Cerebellar nuclear complex (tissue), 1 donor: ENCODE results near the gene COL4A6.

Experiments used
- DNase-seq, 2 experiments: peaks; one replicate each; lab custom pipeline; 2025; lab: John Stamatoyannopoulos, UW

Gene COL4A6

DNA sequence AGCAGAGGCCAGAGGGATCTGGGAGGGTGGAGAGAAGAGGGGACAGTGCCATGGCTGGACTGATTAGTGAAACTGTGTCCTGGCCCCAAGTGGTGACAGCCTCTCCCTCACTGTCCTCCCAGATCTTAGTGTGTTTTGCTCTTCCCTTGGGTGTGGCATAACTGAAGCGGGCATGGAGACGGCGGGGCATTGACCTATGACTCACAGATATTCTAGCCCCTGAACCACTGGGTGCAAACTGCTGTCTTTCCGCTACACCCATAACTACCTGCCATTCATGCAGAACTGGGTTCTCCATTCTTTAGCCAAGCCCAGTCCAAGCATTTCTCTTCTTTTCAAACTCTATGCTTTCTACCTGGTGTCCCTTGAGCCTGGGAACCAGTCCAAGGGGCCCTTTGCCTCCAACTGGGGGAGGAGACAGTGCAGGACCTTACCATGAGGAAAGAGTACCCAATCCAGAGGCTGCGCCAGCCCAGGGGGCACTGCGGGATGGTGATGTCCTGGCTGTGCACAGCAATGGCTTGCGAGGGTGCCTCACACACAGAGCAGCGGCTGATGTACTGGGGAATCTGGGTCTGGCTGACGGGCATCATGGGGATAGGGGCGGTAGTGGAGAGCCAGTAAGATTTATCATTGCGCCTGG lies 279.1 kb downstream of the COL4A6 start:
- no peak for DNase-seq

DNA sequence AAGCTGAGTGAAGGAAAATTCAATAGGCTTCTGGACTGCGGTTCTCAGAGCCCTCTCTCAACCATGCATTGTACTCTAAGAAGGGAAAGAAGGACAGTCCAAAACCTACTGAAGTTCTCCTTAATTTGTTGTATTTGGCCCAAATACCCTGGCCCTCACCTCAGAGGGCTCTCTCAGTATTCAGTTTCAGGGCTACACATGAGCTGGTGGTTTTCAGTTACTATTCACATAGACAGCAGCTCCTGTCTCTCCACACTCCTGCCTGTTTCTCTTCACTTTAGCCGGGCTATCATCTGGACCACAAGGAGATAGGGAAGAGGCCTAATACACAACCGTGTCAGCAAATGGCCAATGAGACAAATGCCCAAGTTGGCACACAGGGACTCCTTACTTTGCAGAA lies 280.6 kb downstream of the COL4A6 start:
- DNase-seq: no peak

DNA sequence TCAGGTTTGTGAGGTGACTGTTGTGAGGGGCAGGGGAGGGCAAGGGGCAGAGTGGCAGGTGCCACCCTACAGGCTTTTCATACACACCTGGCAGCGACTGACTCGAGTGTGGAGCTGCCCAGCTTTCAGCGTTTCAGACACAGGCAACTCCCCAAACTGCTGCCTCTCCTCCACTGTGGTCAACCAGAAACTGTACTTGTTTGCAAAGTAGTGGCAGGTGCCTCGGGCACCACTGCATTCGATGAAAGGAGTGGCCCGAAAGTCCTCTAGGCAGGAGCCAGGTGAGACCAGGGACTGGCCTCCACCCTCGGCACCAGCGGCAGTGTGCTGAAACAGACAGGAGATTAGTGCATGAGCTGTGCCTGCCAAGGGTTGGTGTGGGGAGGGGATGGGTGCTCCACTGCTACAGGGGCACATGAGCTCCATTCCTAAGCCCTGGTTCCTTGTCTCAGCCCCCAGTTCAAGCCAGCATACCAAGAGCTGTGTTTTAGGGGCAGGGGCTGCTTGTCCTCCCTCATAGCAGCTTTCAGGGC lies 281.2 kb downstream of the COL4A6 start:
- no peak for DNase-seq

DNA sequence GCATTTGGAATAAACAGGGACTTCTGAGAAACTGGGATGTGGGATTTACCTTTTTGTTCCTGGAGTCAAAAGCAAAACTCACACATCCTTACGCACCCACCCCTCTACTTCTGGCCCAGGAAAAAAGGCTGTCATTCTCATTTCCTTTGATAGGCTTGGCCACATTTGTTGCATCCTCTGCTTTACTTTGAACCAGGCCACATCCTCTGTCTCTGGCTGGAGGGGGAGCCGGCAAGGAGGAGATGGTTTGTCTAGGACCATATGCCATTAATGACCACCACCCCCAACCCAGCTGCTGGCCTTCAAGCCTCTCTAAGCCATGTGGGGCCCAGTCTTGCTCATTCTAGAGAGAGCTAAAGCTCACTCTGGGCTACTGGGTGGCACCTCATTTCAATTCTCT lies 282.1 kb downstream of the COL4A6 start:
- DNase-seq: no peak

DNA sequence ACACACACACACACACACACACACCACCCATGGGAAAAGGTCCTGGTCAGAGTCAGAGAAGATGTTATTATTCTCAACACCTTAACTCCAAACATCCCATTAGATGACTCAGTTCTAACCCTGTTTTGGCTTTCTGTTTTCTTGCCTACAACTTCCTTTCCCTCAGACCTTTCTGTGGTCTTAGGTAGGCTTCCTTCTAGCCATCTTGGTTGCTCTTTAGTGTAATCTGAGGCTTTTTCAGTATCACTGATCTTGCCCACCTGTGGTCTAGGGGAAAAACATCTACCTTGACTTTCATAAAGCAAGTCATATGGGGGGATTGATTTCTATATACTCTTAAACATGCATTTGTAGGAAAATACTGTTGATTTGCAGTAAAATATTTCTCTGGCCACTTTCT lies 289.7 kb downstream of the COL4A6 start:
- no peak for DNase-seq

DNA sequence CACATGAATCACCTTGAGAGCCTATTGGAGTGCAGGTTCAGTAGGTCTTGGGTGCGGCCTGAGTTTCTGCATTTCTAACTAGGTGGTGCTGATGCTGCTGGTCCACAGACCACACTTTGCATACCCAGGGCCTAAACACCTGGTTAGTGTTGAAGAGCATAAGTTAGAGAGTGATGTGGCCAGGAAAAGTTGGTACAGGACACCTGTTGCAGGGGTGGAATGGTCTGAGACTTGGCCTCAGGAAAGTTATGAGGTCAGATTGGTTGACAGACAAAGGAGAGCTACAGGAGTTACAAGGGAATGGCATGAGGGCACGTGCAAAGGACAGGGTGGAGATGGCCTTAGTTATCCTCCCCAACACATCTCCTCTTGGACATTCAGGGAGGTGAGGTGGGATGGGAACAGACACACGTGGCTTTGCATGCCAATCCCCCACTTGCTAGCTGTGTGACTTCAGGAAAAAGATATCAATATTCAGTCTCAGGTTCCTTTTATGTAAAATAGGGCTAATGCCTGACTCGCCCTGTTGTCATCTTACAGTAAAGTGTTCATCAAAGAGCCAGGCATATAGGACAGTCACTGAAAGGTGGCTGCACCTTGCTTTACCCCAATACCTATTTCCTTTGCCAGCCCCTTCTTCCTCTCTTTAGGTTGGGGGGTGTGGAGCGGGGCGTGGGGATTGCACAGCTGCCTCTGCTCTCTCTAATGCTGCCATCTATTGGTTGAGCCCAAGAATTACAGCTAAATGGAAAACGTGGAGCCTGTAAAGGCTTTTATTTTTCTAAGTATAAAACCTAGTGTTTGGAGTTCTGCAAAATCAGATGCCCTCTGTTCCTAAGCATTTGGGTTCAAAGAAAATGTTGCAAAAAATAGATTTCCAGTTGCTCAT lies 299.2 kb downstream of the COL4A6 start:
- no peak for DNase-seq

DNA sequence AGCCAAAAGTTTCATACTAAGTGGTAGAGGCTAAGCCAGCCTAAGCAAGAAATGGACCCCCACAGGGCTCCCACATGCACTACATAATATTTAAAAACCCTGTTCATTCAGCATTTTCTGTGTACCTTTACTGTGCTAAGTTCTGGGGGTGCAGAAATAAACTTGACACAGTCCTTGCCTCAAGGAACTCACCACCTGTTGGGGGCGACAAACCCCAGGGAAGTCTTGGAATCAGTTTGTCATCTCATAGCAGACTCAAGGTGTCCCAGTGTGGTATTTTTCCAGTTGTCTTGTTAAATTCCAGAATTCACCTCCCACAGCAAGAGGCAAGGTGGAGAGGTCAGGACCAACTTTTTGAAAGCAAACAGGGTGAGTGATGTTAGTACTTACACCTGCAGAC lies 303.5 kb downstream of the COL4A6 start:
- no peak for DNase-seq

DNA sequence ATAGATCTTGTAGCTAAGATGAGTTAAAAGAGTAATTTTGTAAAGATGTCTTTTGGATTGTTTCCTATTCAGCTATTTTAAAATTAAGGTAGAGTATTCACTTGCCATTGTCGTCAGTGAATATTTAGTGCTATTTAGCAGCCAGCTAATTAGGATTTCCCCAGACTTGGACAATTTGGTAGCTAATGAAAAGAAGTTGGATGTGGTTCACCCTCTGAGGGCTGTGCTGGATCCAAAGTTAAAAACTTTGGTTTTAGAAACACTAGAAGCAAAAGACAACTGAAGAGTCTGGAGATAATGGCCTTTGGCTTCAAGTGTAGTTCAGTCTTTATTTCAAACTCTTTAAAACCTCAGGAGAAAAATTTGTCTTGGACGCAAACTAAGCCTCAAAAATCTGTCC lies 305.3 kb downstream of the COL4A6 start:
- no peak for DNase-seq

DNA sequence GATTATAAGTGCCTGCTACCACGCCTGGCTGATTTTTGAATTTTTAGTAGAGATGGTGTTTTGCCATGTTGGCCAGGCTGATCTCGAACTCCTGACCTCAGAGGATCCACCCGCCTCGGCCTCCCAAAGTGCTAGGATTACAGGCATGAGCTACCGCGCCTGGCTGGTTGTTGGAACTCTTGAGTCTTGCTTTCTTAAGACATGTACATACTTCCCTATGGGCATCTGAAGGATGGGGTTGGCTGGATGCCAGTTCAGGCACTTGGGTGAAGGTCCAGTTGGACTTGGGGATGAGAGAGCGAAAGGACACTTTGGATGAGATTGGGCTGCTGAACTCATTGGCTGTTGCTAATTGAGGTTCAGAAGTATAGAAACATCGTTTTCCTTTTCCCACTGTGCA lies 306.2 kb downstream of the COL4A6 start:
- DNase-seq: no peak

DNA sequence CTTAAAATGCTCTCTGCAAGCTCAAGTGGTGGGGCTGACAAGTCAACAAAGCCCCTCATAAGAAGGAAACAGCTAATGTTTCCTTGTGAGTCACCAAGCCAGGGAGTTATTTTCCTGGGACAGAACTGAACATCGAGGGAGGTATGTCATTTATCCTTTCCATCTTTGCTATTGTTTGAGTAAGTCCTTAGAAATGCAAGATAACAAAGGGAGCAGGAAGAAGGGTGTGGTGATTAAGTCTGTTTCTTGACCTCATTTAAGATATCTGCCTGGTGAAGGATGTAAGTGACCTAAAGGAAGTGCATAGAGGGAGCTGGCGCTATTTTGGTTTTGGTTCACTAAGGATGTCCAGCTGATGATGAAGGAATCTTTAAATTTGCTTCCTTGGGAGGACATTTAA lies 306.8 kb downstream of the COL4A6 start:
- DNase-seq: no peak

DNA sequence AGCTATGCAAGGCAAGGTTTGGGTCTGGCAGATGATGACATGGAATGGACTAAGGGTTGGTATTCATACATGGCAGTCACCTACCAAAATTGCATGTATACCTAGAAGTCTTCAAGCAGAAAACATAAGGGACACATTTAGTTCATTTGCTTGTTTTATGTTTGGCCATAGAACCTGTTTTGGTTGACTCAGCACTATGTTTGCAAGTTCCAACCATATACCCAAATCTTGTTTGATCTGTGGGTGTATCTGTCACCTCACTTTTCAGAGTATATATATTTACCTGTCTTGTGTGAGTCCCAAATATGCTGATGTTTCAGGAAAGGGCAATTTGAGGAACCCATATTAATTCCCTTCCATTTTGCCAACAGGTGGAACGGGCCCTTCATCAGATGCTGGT lies 307.3 kb downstream of the COL4A6 start:
- no peak for DNase-seq

DNA sequence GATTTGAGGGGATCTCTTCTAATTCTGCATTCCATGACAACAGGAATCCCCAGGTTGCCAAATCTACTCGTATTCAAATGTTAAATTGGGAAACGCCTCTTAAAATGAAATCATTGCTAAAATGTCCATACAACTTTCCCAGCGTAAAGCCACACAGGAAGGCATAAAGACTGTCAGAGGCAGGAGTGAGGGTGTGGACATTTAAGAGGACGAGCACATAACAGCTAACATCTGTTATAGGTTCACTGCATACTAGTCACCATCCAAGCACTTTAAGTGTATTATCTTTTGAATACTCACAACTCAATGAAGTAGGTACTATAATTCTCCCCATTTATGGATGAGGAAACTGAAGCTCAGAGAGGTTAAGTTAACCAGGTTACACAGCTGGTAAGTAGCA lies 311.1 kb downstream of the COL4A6 start:
- no peak for DNase-seq

DNA sequence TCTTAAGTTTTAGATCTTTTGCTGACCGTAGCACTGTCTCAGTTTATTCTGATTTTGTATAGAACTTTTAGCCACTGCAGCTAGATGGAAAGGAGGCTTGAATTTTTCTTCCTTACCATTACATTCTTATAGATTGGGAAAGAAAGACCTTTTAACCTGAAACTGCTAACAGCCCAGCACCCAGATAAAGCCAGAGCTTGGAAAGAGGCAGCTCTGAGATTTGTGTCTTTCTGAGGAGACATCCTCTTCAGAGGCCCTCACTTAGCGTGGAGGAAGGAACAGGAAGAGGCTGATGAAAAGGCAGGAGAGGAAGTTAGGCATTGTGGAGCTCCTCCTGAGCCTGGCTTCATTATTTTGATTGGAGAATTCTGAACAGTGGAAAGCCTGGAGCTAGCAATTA lies 311.6 kb downstream of the COL4A6 start:
- DNase-seq: no peak

DNA sequence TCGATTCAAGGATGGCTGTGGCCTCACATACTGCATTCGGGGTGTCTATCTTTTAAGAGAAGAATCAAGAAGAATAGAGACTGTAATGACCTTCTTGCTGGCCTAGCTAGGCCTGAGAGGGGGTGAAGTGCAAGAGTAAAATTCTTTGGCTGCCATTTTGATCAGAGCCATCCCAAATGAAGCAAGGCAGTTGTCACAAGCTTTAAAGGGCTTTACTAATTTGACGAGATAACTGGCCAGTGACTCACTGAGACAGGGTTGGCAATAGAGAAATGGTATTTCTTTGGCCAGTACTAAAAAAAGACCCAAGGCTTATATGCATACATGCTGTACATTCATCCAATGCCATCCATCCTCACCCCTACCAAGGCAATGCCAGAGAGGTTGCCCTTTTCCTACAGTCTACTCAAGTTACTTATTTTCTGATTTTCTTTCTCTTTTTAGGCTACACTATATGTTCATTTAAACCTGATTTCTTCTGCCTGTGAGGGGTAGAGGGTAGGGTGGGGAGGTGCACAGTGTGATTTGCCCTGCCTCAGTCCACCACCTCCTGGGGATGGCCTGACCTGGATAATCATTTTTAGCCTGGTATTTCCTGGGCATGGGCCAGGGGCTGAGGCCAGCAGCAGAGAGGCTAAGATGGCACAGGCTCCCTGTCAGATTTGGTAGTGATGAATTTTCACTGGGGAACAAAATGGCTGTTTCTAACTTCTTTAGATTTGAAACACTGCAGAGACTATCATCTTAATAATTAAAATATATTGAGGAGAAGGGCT lies 314.4 kb downstream of the COL4A6 start:
- DNase-seq: no peak

DNA sequence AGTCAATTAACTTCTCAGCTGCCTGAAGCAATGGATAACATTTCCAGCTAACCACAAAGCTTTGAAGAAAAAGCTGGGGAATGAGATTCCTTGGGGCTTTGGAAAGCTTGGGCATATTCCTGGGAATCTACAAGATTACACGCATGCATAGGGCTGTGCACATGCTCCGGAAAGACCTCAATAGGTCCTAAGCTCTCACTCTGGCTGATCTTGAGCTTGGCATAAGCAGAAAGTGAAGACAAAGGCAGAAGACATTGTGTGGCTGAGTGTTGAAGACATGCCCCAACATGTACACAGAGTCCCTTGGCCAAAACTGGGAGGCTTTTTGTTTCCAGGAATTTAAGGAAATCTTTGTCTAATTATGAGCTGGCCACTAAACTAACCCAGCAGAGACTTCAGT lies 315.5 kb downstream of the COL4A6 start:
- DNase-seq: no peak

DNA sequence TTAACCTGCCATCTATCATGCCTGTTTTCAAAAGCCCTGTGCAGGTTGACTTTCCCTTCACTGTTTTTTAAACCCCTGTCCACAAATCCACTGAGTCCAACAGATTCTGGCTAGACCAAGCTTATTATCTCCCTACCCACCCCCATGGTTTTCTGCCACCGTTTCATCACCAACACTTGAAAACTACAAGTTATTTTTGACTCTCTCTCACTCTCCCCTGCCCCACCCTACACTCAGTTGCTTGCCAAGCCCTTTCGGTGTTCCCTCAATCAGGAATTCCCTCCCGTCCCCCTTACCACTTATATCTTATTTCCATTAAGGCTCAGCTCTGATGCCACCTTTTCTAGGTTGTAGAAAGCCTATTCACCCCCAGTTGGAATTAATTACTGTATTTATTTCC lies 316.9 kb downstream of the COL4A6 start:
- no peak for DNase-seq

DNA sequence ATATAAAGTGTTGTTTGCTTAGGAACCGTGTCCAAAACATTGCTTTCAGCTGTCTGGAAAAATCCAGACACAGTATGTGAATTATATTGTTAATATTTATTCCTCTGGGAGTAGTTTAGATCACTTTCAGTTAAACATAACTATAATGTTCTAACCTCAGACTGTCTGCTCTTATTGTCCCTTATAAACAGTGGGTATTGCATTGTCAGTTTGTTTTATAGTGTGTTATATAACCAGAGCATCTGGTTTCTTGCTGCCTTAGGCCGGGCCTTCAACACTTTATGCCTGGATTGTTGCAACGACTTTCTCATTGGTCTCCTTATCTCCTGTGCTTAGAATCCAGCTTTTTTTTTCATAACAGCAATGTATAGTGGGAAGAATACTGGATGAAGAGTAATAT lies 320.2 kb downstream of the COL4A6 start:
- no peak for DNase-seq

DNA sequence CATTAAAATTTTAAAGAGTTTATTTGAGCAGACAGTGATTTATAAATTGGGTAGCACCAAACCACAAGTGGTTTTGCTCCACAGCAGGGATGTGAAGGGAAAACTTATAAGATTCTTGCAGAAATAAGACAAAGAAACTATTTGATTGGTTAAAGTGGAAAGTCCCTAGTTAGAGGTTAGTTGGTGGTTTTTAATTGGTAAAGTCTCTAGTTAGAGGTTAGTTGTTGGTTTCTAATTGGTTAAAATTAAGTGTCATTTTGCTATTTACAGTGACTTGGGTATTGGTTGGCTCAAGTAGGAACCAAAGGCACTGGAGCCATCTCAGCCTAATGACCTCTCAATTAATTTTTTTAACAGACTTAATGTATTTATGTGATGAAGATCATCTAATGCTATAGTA lies 323.7 kb downstream of the COL4A6 start:
- no peak for DNase-seq
